IMR-90 (cell line): ENCODE results near the gene SYCP3.
"Not testable (repeated sequence)": the region's sequence is repeated elsewhere in the genome, so short reads cannot be mapped to it uniquely, and the experiment has no call there.

Experiments
- CEBPB ChIP-seq: IDR thresholded peaks from 2 replicates; pipeline ENCODE4 v1.6.1; 2012; ENCODE audit warnings: low read depth, low read length, improper control_type of control experiment
- CTCF ChIP-seq: conservative IDR thresholded peaks from 2 replicates; pipeline ENCODE4 v1.5.1; 2012; ENCODE audit warnings: mild to moderate bottlenecking, low read depth, low read length, improper control_type of control experiment
- POLR2A ChIP-seq: IDR thresholded peaks from 2 replicates; pipeline ENCODE4 v1.6.1; 2012; ENCODE audit warnings: mild to moderate bottlenecking, low read depth, low read length

- not testable (repeated sequence) for TF ChIP-seq CEBPB, CTCF, POLR2A
Observed at GRCh38 chr12:101681627-101682026, 57.6 kb downstream of the SYCP3 start.
